ENCODE data around the gene CIDEC. TPM values are rescaled to one million over a fixed set of nuclear protein-coding genes. Genes with fewer than 3 reads are reported as not detected.

The CIDEC gene
- total and polyA plus RNA-seq, 12 donors: 0.27 to 25.3 (median 4.7) TPM; not detected in 1

GRCh38 chr3:9838856-9839255, 41.2 kb downstream of the CIDEC start:
- no peak overlapping the region for H3K4me3 ChIP-seq
- intact Hi-C loops (cut with DNase I): no loop called here
- H3K27ac ChIP-seq: no peak overlapping the region
- no peaks in the 10 kb centered on the region for H3K27me3 ChIP-seq
- TF ChIP-seq CTCF (IDR thresholded peaks at IDR 0.05): no peak
- DNase-seq: no peak
- H3K36me3 ChIP-seq: peaks cover 0 to 74% (median 8%) of the 10 kb centered on the region in 9 donors
- 77 to 86% methylated on average over 4 of the region's 4 CpGs for WGBS, 2 donors
- H3K4me1 ChIP-seq: peaks cover 0 to 14% (median 9%) of the 10 kb centered on the region in 9 donors
- ATAC-seq: no peak
- no peaks in the 10 kb centered on the region for H3K9me3 ChIP-seq

GRCh38 chr3:9837701-9838582, 42.1 kb downstream of the CIDEC start:
- DNase-seq (no peak), ATAC-seq (no peak)
- Histone ChIP-seq H3K4me1 (peaks cover 0 to 10% (median 6%) of the 10 kb centered on the region in 9 donors), H3K9me3 (no peaks in the 10 kb centered on the region), H3K36me3 (peaks cover 0 to 83% (median 14%) of the 10 kb centered on the region in 9 donors), H3K27me3 (no peaks in the 10 kb centered on the region), H3K4me3 (no peak overlapping the region), H3K27ac (no peak overlapping the region)
- 85 to 89% methylated on average over 12 of the region's 12 CpGs for WGBS, 2 donors
- intact Hi-C loops (cut with DNase I): no loop called here
- no peak for TF ChIP-seq CTCF (IDR thresholded peaks at IDR 0.05)

- Histone ChIP-seq H3K4me3 (no peak overlapping the region), H3K4me1 (peaks cover 0 to 4% (median 0%) of the 10 kb centered on the region in 9 donors), H3K36me3 (peaks cover 0 to 92% (median 15%) of the 10 kb centered on the region in 9 donors), H3K9me3 (no peaks in the 10 kb centered on the region), H3K27ac (no peak overlapping the region), H3K27me3 (no peaks in the 10 kb centered on the region)
- WGBS, 2 donors: 85 to 88% methylated on average over 18 of the region's 18 CpGs
- no peak for TF ChIP-seq CTCF (IDR thresholded peaks at IDR 0.05)
- ATAC-seq (no peak), DNase-seq (no peak)
- intact Hi-C loops (cut with DNase I): no loop called here
These were observed 45.3 kb downstream of the CIDEC start for GRCh38 chr3:9834520-9835380.

GRCh38 chr3:9833078-9833477, 47.0 kb downstream of the CIDEC start:
- Histone ChIP-seq H3K27me3 (no peaks in the 10 kb centered on the region), H3K4me3 (no peak overlapping the region), H3K9me3 (no peaks in the 10 kb centered on the region), H3K4me1 (peaks cover 0 to 4% (median 0%) of the 10 kb centered on the region in 9 donors), H3K27ac (no peak overlapping the region), H3K36me3 (peaks cover 0 to 98% (median 15%) of the 10 kb centered on the region in 9 donors)
- intact Hi-C loops (cut with DNase I): no loop called here
- ATAC-seq (no peak), DNase-seq (no peak)
- TF ChIP-seq CTCF (IDR thresholded peaks at IDR 0.05): no peak
- WGBS, 2 donors: 89 to 95% methylated on average over 9 of the region's 9 CpGs
